SIG-M5 (cell line): ENCODE data around the gene SDC1.

Experiments
- DNase-seq: peaks from one replicate; lab custom pipeline; 2025; lab: John Stamatoyannopoulos, UW

Gene SDC1

GRCh38 chr2:20213651-20214565, 11.0 kb downstream of the SDC1 start:
- no peak for DNase-seq

- DNase-seq: no peak
Measured at GRCh38 chr2:20212871-20213503, 11.9 kb downstream of the SDC1 start.

GRCh38 chr2:20212459-20212870, 12.5 kb downstream of the SDC1 start:
- DNase-seq: no peak

GRCh38 chr2:20211860-20212458, 13.0 kb downstream of the SDC1 start:
- DNase-seq: no peak

GRCh38 chr2:20211420-20211819, 13.5 kb downstream of the SDC1 start:
- no peak for DNase-seq

- DNase-seq: no peak
Measured at GRCh38 chr2:20210462-20210861, 14.5 kb downstream of the SDC1 start.

GRCh38 chr2:20209373-20210109, 15.4 kb downstream of the SDC1 start:
- DNase-seq: no peak

- no peak for DNase-seq
Measured at GRCh38 chr2:20208476-20208859, 16.5 kb downstream of the SDC1 start.

GRCh38 chr2:20207051-20207450, 17.9 kb downstream of the SDC1 start:
- no peak for DNase-seq

- no peak for DNase-seq
Measured at GRCh38 chr2:20205915-20206524, 18.9 kb downstream of the SDC1 start.

GRCh38 chr2:20205069-20205468, 19.9 kb downstream of the SDC1 start:
- no peak for DNase-seq

GRCh38 chr2:20203521-20204225, 21.3 kb downstream of the SDC1 start:
- no peak for DNase-seq

- no peak for DNase-seq
Measured at GRCh38 chr2:20203072-20203471, 21.9 kb downstream of the SDC1 start.

- DNase-seq: no peak
Measured at GRCh38 chr2:20201671-20202070, 23.3 kb downstream of the SDC1 start.

- DNase-seq: no peak
Measured at GRCh38 chr2:20200697-20201555, 24.0 kb downstream of the SDC1 start.

- no peak for DNase-seq
Measured at GRCh38 chr2:20199633-20200270, 25.2 kb downstream of the SDC1 start.

- no peak for DNase-seq
Measured at GRCh38 chr2:20198796-20199632, 25.9 kb downstream of the SDC1 start.

GRCh38 chr2:20198001-20198400, 26.9 kb downstream of the SDC1 start:
- no peak for DNase-seq

- no peak for DNase-seq
Measured at GRCh38 chr2:20197192-20197591, 27.7 kb downstream of the SDC1 start.
